Measurements from ENCODE around the gene PIGU. TPM values are rescaled to one million over a fixed set of nuclear protein-coding genes. Genes with fewer than 3 reads are reported as not detected.
"Not testable (repeated sequence)": the region's sequence is repeated elsewhere in the genome, so short reads cannot be mapped to it uniquely, and the experiment has no call there.

PIGU gene
- total RNA-seq (ENCODE audit: low replicate concordance), result 41.5 and 46.2 TPM in 2 replicates
- long read RNA-seq, transcript PIGU-201 (12 exons, 1,632 nt), result major isoform, 55 of 70 reads
- long read RNA-seq, partial matches to known transcripts, result 10 of 70 reads
- long read RNA-seq, other reads (novel, unspliced or antisense), result 4 of 70 reads

GRCh38 chr20:34676642-34677373 lies at the start of gene PIGU:
TSS of gene PIGU (minus strand) at chr20:34677092. CDS start at chr20:34677085, 7 bp downstream.
- Mint-ChIP-seq H3K9me3 (no peaks in the 10 kb centered on the region), H3K4me3 (peak within 1 kb of the TSS; percentile 98), H3K27ac (peak within 1 kb of the TSS; percentile 96), H3K27me3 (no peaks in the 10 kb centered on the region), H3K36me3 (peaks cover 9% of the 10 kb centered on the region), H3K4me1 (ENCODE audit: unreplicated experiment) (peaks cover 20% of the 10 kb centered on the region)
- DNase-seq (ENCODE audit: extremely low spot score, unreplicated experiment), result peak; percentile 100
- peak; percentile 63 for TF ChIP-seq CTCF (conservative IDR thresholded peaks at IDR 0.05)

GRCh38 chr20:34724172-34724571 lies 47.3 kb upstream of the PIGU start:
- H3K9me3 Mint-ChIP-seq, result no peaks in the 10 kb centered on the region
- H3K4me1 Mint-ChIP-seq (ENCODE audit: unreplicated experiment), result no peaks in the 10 kb centered on the region
- H3K36me3 Mint-ChIP-seq, result peaks cover 39% of the 10 kb centered on the region
- no peak for DNase-seq (ENCODE audit: extremely low spot score, unreplicated experiment)
- no peak overlapping the region for H3K4me3 Mint-ChIP-seq
- TF ChIP-seq CTCF (conservative IDR thresholded peaks at IDR 0.05), result no peak
- H3K27ac Mint-ChIP-seq, result no peak overlapping the region
- no peaks in the 10 kb centered on the region for H3K27me3 Mint-ChIP-seq

GRCh38 chr20:34722560-34722959 lies 45.7 kb upstream of the PIGU start:
- not testable (repeated sequence) for H3K9me3 Mint-ChIP-seq; DNase-seq (ENCODE audit: extremely low spot score, unreplicated experiment); H3K27me3 Mint-ChIP-seq; H3K4me3 Mint-ChIP-seq; H3K4me1 Mint-ChIP-seq (ENCODE audit: unreplicated experiment); H3K27ac Mint-ChIP-seq
- peaks cover 50% of the 10 kb centered on the region for H3K36me3 Mint-ChIP-seq

GRCh38 chr20:34720266-34720665 lies 43.4 kb upstream of the PIGU start:
- Mint-ChIP-seq H3K36me3 (peaks cover 39% of the 10 kb centered on the region), H3K9me3 (no peaks in the 10 kb centered on the region), H3K4me3 (no peak overlapping the region), H3K27me3 (no peaks in the 10 kb centered on the region), H3K27ac (no peak overlapping the region), H3K4me1 (ENCODE audit: unreplicated experiment) (no peaks in the 10 kb centered on the region)
- DNase-seq (ENCODE audit: extremely low spot score, unreplicated experiment), result no peak
- TF ChIP-seq CTCF (conservative IDR thresholded peaks at IDR 0.05), result no peak

- not testable (repeated sequence) for H3K27ac Mint-ChIP-seq; H3K4me1 Mint-ChIP-seq (ENCODE audit: unreplicated experiment); H3K4me3 Mint-ChIP-seq; DNase-seq (ENCODE audit: extremely low spot score, unreplicated experiment); H3K9me3 Mint-ChIP-seq; H3K27me3 Mint-ChIP-seq
- H3K36me3 Mint-ChIP-seq, result peaks cover 45% of the 10 kb centered on the region
These were observed 42.5 kb upstream of the PIGU start for GRCh38 chr20:34719242-34720017.

- Mint-ChIP-seq H3K27ac (no peak overlapping the region), H3K4me3 (no peak overlapping the region), H3K27me3 (no peaks in the 10 kb centered on the region), H3K4me1 (ENCODE audit: unreplicated experiment) (peaks cover 9% of the 10 kb centered on the region), H3K9me3 (no peaks in the 10 kb centered on the region), H3K36me3 (peaks cover 46% of the 10 kb centered on the region)
- DNase-seq (ENCODE audit: extremely low spot score, unreplicated experiment), result no peak
- TF ChIP-seq CTCF (conservative IDR thresholded peaks at IDR 0.05), result no peak
These were observed 40.6 kb upstream of the PIGU start for GRCh38 chr20:34717230-34718095.
